Transverse colon (tissue), 4 donors: Measurements from ENCODE around the gene DPT. TPM values are rescaled to one million over a fixed set of nuclear protein-coding genes. Genes with fewer than 3 reads are reported as not detected.

Experiments
- DNase-seq: peaks from one replicate; pipeline ENCODE4 v3.0.0-alpha.2; 2019
- H3K27ac ChIP-seq, 4 donors: fragments of 200-600 bp; sonication (generic); 2 replicates each; pipeline ENCODE4 v1.5.1; 2016 to 2018; ENCODE audit warnings: inconsistent platforms in 4 of 4
- H3K27me3 ChIP-seq: fragments of 200-600 bp; sonication (generic); 2 replicates; pipeline ENCODE4 v1.5.1; 2017; ENCODE audit warnings: inconsistent platforms
- H3K36me3 ChIP-seq, 4 donors: fragments of 200-600 bp; sonication (generic); 2 replicates each; pipeline ENCODE4 v1.5.1; 2017 to 2019; ENCODE audit warnings: inconsistent platforms in 4 of 4
- H3K4me1 ChIP-seq, 4 donors: fragments of 200-600 bp; sonication (generic); 2 replicates each; pipeline ENCODE4 v1.5.1; 2017 to 2020; ENCODE audit warnings: inconsistent platforms in 4 of 4
- H3K4me3 ChIP-seq, 4 donors: fragments of 200-600 bp; sonication (generic); 1 replicate in 1 of 4; 2 replicates in 3 of 4; pipeline versions ENCODE4 v1.5.1 to v1.6.1; 2017 to 2019; ENCODE audit warnings: inconsistent platforms in 4 of 4
- H3K9me3 ChIP-seq, 2 donors: fragments of 200-600 bp; sonication (generic); 2 replicates each; pipeline ENCODE4 v1.5.1; 2017 to 2019; ENCODE audit warnings: inconsistent platforms in 2 of 2
- EP300 ChIP-seq: sonication (generic); formaldehyde crosslinking; IDR thresholded peaks from one replicate; pipeline ENCODE4 v1.6.1; 2017; ENCODE audit warnings: antibody characterized with exemption, low read depth
- POLR2A ChIP-seq: fragments of 450-650 bp; IDR thresholded peaks from one replicate; pipeline ENCODE4 v1.6.1; 2016; ENCODE audit warnings: antibody characterized with exemption, mild to moderate bottlenecking, moderate library complexity
- POLR2AphosphoS5 ChIP-seq, 3 donors: sonication (generic); formaldehyde crosslinking; IDR thresholded peaks; one replicate each; pipeline ENCODE4 v1.6.1; 2016; ENCODE audit warnings: antibody characterized with exemption in 3 of 3
- WGBS, 2 donors: methylation state at CpG; one replicate each; pipeline ENCODE4 v1.1.5; 2018; ENCODE audit warnings: low coverage in 1 of 2; 5-methylcytosine and 5-hydroxymethylcytosine counted together
- in situ Hi-C, 4 donors: fragments of 200-750 bp; cut with MboI; loops; one replicate each; pipeline versions ENCODE4 v1.15.0 to v1.15.1; 2017; ENCODE audit warnings: low sequenced_read_pairs in 3 of 4, low pct_ligation_motif_present in 1 of 4, low pct_unique_long_range_greater_than_20kb in 1 of 4
- intact Hi-C: fragments of 100-400 bp; cut with DNase I; formaldehyde crosslinking; loops from one replicate; pipeline ENCODE4 v1.15.1; 2023; ENCODE audit warnings: low total_unique reads
- total RNA-seq, 4 donors: library from RNA; depleted of rRNA; stranded (reverse); fragments of >200 nt; gene quantifications; one replicate each; pipeline ENCODE4 v1.1.0, GENCODE V29; 2016
- TF ChIP-seq, protein P1 (sequence below), 5 experiments: fragments of 200-600 bp in 3 of 5; fragments of 450-650 bp in 2 of 5; sonication (generic) in 3 of 5; IDR thresholded peaks; 1 replicate in 2 of 5; 2 replicates in 3 of 5; pipeline ENCODE4 v1.5.1; 2016 to 2017; ENCODE audit warnings: antibody characterized with exemption in 5 of 5, inconsistent platforms in 3 of 5, mild to moderate bottlenecking in 2 of 5, moderate library complexity in 1 of 5

The DPT gene
- total RNA-seq, 4 donors from 2014 or later, result 25.8 to 122 (median 59.8) TPM

DNA sequence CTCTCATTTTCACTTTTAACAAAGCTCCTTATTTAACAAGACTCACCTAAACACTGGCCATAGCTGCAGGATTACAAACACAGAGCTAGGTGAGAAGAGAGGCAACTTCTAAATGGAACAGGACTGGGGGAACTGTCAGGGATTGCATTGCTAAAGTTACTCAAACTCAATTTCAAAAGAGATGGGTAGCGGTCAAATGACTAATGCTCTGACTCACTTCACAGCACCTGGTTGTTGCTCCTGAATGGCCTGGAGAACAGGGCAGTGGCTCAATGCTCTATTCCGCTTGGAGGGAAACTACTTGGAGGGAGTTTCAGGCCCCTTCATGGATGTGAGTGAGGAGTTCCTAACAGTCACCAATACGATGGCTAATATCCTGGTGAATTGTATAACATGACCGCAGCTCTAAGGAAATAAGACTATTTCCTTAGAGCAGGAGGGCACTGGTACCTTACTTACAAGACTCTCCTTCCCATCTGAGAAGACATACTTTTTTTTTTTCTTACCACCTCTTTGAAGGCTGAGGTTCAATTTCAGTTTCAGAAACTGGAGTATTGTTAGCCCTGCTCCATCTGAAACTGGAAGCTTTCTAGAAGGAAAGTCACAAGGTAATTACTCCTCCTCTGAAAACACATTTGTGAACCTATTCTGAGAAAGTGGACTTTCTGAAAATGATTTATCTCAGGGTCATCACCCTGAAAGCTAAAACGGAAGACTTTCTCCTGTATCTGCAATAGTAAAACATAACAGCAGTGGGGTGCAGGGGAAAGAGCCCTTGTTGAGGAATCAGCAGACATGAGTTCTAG, 9.5 kb downstream of the DPT start:
- in situ Hi-C loops, result no loop called here
- intact Hi-C loops, result no loop called here
- Histone ChIP-seq H3K4me3 (no peak overlapping the region), H3K27ac (no peak overlapping the region), H3K27me3 (no peaks in the 10 kb centered on the region), H3K36me3 (no peaks in the 10 kb centered on the region), H3K9me3 (no peaks in the 10 kb centered on the region), H3K4me1 (no peaks in the 10 kb centered on the region)
- WGBS, 2 donors, result 90 to 97% methylated on average over 4 to 5 of the region's 5 CpGs
- TF ChIP-seq, protein P1, sequence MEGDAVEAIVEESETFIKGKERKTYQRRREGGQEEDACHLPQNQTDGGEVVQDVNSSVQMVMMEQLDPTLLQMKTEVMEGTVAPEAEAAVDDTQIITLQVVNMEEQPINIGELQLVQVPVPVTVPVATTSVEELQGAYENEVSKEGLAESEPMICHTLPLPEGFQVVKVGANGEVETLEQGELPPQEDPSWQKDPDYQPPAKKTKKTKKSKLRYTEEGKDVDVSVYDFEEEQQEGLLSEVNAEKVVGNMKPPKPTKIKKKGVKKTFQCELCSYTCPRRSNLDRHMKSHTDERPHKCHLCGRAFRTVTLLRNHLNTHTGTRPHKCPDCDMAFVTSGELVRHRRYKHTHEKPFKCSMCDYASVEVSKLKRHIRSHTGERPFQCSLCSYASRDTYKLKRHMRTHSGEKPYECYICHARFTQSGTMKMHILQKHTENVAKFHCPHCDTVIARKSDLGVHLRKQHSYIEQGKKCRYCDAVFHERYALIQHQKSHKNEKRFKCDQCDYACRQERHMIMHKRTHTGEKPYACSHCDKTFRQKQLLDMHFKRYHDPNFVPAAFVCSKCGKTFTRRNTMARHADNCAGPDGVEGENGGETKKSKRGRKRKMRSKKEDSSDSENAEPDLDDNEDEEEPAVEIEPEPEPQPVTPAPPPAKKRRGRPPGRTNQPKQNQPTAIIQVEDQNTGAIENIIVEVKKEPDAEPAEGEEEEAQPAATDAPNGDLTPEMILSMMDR (IDR thresholded peaks at IDR 0.05), result no peak
- TF ChIP-seq POLR2A (no peak), EP300 (no peak), POLR2AphosphoS5 (IDR thresholded peaks at IDR 0.05) (no peak)
- no peak for DNase-seq

DNA sequence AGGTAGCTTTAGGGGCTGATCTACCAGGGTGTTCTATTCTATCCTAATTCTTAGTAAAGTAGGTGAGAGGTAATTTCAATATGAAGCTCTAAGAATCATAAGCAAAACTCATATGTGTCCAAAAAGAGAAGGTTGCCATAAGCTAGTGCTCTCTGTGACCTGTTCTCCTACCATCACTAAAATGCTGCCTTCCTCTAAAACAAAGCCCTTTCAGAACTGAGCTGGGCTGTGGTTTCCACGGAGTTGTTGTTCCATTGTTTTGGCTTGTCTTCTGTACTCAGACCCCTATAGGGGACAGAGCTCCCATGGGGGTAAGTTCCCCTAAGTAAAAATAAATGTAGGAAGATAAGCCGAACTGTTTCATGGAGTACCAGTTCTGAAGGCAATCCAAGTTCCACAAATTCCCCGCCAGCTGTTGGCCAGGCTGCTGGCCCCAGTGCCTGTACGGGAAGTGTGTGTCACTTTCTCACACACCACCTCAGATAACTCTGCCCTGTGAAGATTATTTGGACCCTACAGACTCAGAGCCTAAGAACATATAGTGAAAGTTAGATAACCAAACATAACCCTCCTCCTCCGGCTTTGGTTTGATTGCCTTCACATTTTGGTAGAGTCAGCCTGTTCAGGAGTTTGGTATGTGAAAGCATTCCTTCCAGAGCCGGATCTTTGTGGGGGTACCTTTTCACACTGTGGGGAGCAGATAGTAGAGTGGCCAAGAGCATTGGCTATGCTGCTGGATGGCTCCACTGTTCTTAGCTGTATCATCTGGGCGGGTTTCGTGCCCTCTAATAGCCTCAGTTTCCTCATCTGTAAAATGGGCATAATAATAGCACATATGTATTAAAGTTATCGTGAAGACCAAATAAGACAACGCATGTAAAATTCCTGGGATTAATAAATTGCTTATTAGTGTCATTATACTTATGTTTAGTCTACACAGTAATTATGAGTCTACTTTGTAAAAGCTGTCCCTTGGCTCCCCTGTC, 10.8 kb downstream of the DPT start:
- TF ChIP-seq POLR2AphosphoS5 (IDR thresholded peaks at IDR 0.05), result no peak
- TF ChIP-seq EP300, result no peak
- TF ChIP-seq, protein P1 (IDR thresholded peaks at IDR 0.05), result no peak
- TF ChIP-seq POLR2A, result no peak
- WGBS, 2 donors, result 89 to 100% methylated on average over 5 to 10 of the region's 10 CpGs
- in situ Hi-C loops, result no loop called here

DNA sequence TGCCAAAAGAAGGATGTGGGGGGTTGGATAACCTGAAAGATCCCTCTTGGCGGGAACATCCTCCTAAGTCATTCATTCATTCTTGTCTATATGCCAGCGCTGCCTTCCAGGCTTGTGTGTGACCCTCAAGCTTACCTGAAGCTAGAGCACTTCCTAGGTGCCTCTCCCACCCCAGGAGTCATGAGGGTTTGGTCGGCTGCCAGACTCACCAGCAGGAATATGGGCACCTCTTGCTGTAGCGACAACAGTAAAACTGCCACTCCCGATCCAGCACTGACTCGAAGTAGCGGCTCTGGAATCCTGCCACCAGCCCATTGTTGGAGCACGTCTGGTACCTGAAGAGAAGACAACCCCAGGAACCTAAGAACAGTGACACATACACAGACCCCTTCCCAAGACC, 15.0 kb downstream of the DPT start:
- H3K27me3 ChIP-seq, result no peaks in the 10 kb centered on the region
- peak overlapping the region in 1 of 4 donors; percentile 42 for H3K27ac ChIP-seq
- peaks cover 2 to 21% (median 18%) of the 10 kb centered on the region in 4 donors for H3K4me1 ChIP-seq
- peak; percentile 86 for DNase-seq
- in situ Hi-C loops (no loop called here), intact Hi-C loops (no loop called here)
- TF ChIP-seq EP300 (no peak), POLR2A (no peak)
- TF ChIP-seq, protein P1 (IDR thresholded peaks at IDR 0.05), result no peak
- no peak overlapping the region for H3K4me3 ChIP-seq
- H3K9me3 ChIP-seq, result no peaks in the 10 kb centered on the region
- no peaks in the 10 kb centered on the region for H3K36me3 ChIP-seq
- 83 to 95% methylated on average over 4 to 8 of the region's 8 CpGs for WGBS, 2 donors

More for the DNA sequence above, 10.8 kb downstream of the DPT start:
- Histone ChIP-seq H3K9me3 (no peaks in the 10 kb centered on the region), H3K27ac (no peak overlapping the region), H3K36me3 (no peaks in the 10 kb centered on the region), H3K27me3 (no peaks in the 10 kb centered on the region), H3K4me3 (no peak overlapping the region), H3K4me1 (no peaks in the 10 kb centered on the region)
- no peak for DNase-seq
- intact Hi-C loops, result no loop called here
